HEK293 (cell line): ENCODE results near the gene URGCP.

Experiments used
- ATF2 ChIP-seq: fragments of 450-650 bp; formaldehyde crosslinking; IDR thresholded peaks from 2 replicates; pipeline ENCODE4 v1.5.1; 2016; ENCODE audit warnings: missing biosample characterization, missing genetic modification characterization, low read depth
- CTCF ChIP-seq: fragments of 450-650 bp; formaldehyde crosslinking; IDR thresholded peaks from 2 replicates; pipeline ENCODE4 v1.5.1; 2016; ENCODE audit warnings: missing biosample characterization, missing genetic modification characterization
- ELK4 ChIP-seq: IDR thresholded peaks from 2 replicates; pipeline ENCODE4 v1.6.1; 2011; ENCODE audit warnings: mild to moderate bottlenecking, low read depth, low read length, borderline replicate concordance
- MYNN ChIP-seq: fragments of 450-650 bp; formaldehyde crosslinking; IDR thresholded peaks from 2 replicates; pipeline ENCODE4 v1.5.1; 2016; ENCODE audit warnings: missing biosample characterization, missing genetic modification characterization, borderline replicate concordance
- OVOL3 ChIP-seq: fragments of 450-650 bp; formaldehyde crosslinking; IDR thresholded peaks from 2 replicates; pipeline ENCODE4 v1.5.1; 2016; ENCODE audit warnings: missing biosample characterization, missing genetic modification characterization
- PRDM10 ChIP-seq: fragments of 450-650 bp; formaldehyde crosslinking; IDR thresholded peaks from 2 replicates; pipeline ENCODE4 v1.5.1; 2016; ENCODE audit warnings: missing biosample characterization, missing genetic modification characterization
- SETDB1 ChIP-seq: IDR thresholded peaks from one replicate; pipeline ENCODE4 v1.6.1; 2017; ENCODE audit warnings: mild to moderate bottlenecking, low read length, moderate library complexity, mixed read lengths; ENCODE audit not compliant: insufficient read length
- ZBTB49 ChIP-seq: fragments of 450-650 bp; formaldehyde crosslinking; IDR thresholded peaks from 2 replicates; pipeline ENCODE4 v1.5.1; 2016; ENCODE audit warnings: missing biosample characterization, missing genetic modification characterization, low read depth
- ZNF24 ChIP-seq: fragments of 450-650 bp; formaldehyde crosslinking; IDR thresholded peaks from 2 replicates; pipeline ENCODE4 v1.5.1; 2016; ENCODE audit warnings: missing biosample characterization, missing genetic modification characterization
- ZNF26 ChIP-seq: fragments of 450-650 bp; formaldehyde crosslinking; IDR thresholded peaks from 2 replicates; pipeline ENCODE4 v1.5.1; 2016; ENCODE audit warnings: missing biosample characterization, missing genetic modification characterization
- ZNF433 ChIP-seq: fragments of 450-650 bp; formaldehyde crosslinking; IDR thresholded peaks from 2 replicates; pipeline ENCODE4 v1.5.1; 2016; ENCODE audit warnings: missing biosample characterization, missing genetic modification characterization, low read depth
- ZNF768 ChIP-seq: fragments of 450-650 bp; formaldehyde crosslinking; IDR thresholded peaks from 2 replicates; pipeline ENCODE4 v1.5.1; 2018; ENCODE audit warnings: missing biosample characterization, mild to moderate bottlenecking, missing genetic modification characterization

- no peak for TF ChIP-seq CTCF
- no peak for TF ChIP-seq ZNF26 (tag by site-specific recombination)
- no peak for TF ChIP-seq ELK4
- no peak for TF ChIP-seq SETDB1
- no peak for TF ChIP-seq ZNF433 (tag by site-specific recombination)
- TF ChIP-seq PRDM10: no peak
- no peak for TF ChIP-seq ZNF24
- no peak for TF ChIP-seq OVOL3
- TF ChIP-seq ZBTB49 (tag by site-specific recombination): no peak
- no peak for TF ChIP-seq ZNF768 (tag by site-specific recombination)
- no peak for TF ChIP-seq ATF2 (tag by site-specific recombination)
- no peak for TF ChIP-seq MYNN (tag by site-specific recombination)
These were observed 28.2 kb downstream of the URGCP start for GRCh38 chr7:43877968-43878864.
